IPS DF 6.9 (cell line): ENCODE measurements around the gene ZSCAN10.

ENCODE experiments used
- DNase-seq: peaks from one replicate; pipeline ENCODE4 v3.0.0-alpha.2; 2013; ENCODE audit warnings: low read depth, low spot score
- H3K27ac ChIP-seq: one replicate; pipeline ENCODE4 v1.5.1; 2013; ENCODE audit warnings: low read length, control low read depth
- H3K27me3 ChIP-seq: 2 replicates; pipeline ENCODE4 v1.6.1; 2013; ENCODE audit warnings: mild to moderate bottlenecking, low read length; ENCODE audit not compliant: control insufficient read depth, insufficient read depth
- H3K36me3 ChIP-seq: 2 replicates; pipeline ENCODE4 v1.6.1; 2013; ENCODE audit warnings: low read length; ENCODE audit not compliant: control insufficient read depth, insufficient read depth
- H3K4me1 ChIP-seq: 2 replicates; pipeline ENCODE4 v1.6.1; 2013; ENCODE audit warnings: low read length; ENCODE audit not compliant: control insufficient read depth, insufficient read depth
- H3K4me3 ChIP-seq: 2 replicates; pipeline ENCODE4 v1.5.1; 2013; ENCODE audit warnings: mild to moderate bottlenecking, low read length
- H3K9me3 ChIP-seq: 2 replicates; pipeline ENCODE4 v1.6.1; 2013; ENCODE audit warnings: low read length, inconsistent platforms; ENCODE audit not compliant: control insufficient read depth, insufficient read depth
- WGBS: extraction: QIAGEN DNeasy Blood & Tissue Kit; methylation state at CpG from one replicate; pipeline ENCODE4 v1.1.7; 2013; ENCODE audit warnings: mixed read lengths, missing lambda C conversion rate; ENCODE audit not compliant: insufficient read length, insufficient coverage; 5-methylcytosine and 5-hydroxymethylcytosine counted together

Gene ZSCAN10

DNA sequence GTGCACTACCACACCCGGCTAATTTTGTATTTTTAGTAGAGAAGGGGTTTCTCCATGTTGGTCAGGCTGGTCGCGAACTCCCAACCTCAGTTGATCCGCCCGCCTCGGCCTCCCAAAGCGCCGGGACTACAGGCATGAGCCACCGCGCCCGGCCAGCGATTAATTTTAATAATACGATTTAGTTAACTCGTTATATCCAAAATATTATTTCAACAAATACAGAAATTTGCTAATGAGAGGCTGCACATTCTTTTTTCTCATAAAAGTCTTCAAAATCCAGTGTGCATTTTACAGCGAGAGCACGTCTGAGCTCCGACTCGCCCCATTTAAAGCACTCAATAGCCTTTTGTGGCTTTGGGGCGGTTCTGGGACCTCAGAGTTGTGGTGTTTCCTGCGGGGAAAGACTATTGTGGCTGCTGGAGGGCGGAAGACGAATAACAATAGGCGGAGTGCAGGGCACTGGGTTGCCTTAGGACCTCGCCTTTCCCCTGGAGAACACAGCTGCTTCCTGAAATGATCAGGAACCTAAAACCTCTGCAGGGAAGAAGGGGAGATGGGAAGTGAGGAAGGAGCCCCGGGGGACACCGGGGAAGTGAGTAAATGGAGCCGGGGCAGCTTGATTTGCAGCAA, 2.9 kb upstream of the ZSCAN10 start:
- no peaks in the 10 kb centered on the region for H3K27me3 ChIP-seq
- WGBS = no CpG with 5 or more reads among the region's 27 CpGs
- H3K36me3 ChIP-seq = no peaks in the 10 kb centered on the region
- H3K9me3 ChIP-seq = no peaks in the 10 kb centered on the region
- H3K27ac ChIP-seq = no peak overlapping the region
- no peak overlapping the region for H3K4me3 ChIP-seq
- peaks cover 8% of the 10 kb centered on the region for H3K4me1 ChIP-seq
- no peak for DNase-seq

DNA sequence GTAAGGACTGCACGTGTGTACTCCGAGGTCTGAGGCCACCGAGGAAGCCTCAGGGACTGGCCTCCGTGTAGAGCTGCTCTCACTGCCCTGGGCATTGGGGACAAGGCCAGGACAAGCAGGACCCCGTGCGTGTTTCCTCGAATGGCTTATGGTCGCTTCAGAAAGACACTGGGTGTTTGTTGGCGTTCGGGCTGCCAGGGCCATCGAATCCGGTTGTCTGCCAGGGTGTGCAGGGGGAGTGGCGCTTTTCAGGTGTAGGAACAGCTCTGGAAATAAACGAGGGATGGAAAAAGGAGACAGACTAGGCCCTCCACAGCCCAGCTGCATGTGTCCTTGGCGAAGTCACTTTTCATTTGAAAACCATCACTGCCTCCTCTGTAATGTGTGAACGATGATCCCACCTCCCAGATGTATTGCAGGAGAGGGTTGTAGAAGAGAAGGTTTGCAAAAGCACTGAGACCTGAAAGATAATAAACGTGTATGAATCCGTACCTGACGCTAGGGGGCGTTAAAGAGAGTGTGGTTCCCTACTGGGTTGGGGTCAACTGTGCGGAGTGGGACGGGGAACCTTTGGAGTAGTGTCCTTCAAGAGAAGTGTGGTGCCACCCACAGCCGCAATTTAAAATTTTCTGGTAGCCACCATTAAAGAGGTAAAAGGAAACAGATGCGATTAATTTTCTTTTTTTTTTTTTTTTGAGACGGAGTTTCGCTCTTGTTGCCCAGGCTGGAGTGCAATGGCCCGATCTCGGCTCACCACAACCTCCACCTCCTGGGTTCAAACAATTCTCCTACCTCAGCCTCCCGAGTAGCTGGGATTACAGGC, 2.1 kb upstream of the ZSCAN10 start:
- Histone ChIP-seq H3K4me1 (peaks cover 10% of the 10 kb centered on the region), H3K27ac (no peak overlapping the region), H3K4me3 (no peak overlapping the region), H3K9me3 (no peaks in the 10 kb centered on the region), H3K36me3 (0 out of 2 replicates have a peak, but pooled peaks cover 3% of the 10 kb centered on the region), H3K27me3 (no peaks in the 10 kb centered on the region)
- no CpG with 5 or more reads among the region's 29 CpGs for WGBS
- no peak for DNase-seq

DNA sequence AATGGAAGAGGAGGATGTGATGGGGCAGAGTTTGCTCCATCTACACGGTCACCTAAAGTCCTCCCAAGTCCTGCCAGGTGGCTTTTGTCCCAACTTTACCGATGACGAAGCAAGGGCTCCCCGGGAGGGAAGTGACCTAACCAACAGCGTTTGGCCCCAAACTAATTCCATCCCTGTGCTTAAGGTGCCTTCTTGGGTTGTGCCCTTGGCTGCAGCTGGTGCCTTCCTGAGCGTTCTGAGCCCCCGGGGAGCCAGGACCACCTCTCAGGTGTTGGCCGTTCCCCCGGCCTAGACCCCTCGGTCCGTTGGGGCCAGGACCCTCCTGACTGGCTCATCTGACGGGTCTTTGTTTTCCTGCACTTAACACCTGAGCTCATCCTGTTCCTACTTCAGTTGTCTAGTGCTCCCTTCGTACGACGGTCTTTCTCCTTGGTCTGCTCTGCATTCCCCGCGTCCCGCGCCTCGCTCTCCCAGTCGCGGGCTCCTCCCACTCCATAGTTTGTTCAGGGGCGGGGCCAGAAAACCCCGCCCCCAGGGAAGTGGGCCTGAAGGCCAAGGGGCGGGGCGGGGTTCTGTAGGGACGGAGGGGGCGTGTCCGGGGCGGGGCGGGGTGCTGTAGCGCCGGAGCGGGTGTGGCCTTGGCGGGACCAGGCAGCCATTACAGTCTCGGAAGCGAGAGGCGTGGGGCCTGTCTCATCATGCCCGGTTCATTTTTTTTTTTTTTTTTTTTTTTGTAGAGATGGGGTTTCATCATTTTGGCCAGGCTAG, 822 bp upstream of the ZSCAN10 start:
- Histone ChIP-seq H3K27me3 (no peaks in the 10 kb centered on the region), H3K27ac (peak overlapping the region; percentile 36), H3K4me1 (peaks cover 9% of the 10 kb centered on the region), H3K36me3 (0 out of 2 replicates have a peak, but pooled peaks cover 4% of the 10 kb centered on the region), H3K9me3 (no peaks in the 10 kb centered on the region), H3K4me3 (peak overlapping the region; percentile 73)
- no CpG with 5 or more reads among the region's 39 CpGs for WGBS
- no peak for DNase-seq

DNA sequence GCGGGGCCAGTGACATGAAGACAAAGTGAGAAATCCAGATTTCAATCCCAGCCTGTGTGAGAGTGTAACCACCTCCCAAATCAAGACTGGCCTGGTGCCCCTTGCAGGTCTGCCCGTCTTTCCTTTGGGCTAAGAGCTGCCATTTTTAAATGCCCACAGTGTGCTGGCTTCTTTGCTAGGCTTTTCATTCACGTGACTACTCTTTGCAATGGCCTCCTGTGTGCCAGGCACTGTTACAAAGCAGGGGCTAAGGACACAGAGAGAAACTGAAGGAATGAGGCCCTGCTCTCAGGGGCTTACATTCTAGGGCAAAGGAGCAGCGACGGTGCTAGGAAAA, 269 bp upstream of the ZSCAN10 start:
- peaks cover 9% of the 10 kb centered on the region for H3K4me1 ChIP-seq
- no CpG with 5 or more reads among the region's 5 CpGs for WGBS
- peak overlapping the region; percentile 36 for H3K27ac ChIP-seq
- no peak for DNase-seq
- H3K36me3 ChIP-seq = 0 out of 2 replicates have a peak, but pooled peaks cover 4% of the 10 kb centered on the region
- H3K9me3 ChIP-seq = no peaks in the 10 kb centered on the region
- H3K4me3 ChIP-seq = peak overlapping the region; percentile 73; the same call in 1 of the 2 replicates
- H3K27me3 ChIP-seq = no peaks in the 10 kb centered on the region

DNA sequence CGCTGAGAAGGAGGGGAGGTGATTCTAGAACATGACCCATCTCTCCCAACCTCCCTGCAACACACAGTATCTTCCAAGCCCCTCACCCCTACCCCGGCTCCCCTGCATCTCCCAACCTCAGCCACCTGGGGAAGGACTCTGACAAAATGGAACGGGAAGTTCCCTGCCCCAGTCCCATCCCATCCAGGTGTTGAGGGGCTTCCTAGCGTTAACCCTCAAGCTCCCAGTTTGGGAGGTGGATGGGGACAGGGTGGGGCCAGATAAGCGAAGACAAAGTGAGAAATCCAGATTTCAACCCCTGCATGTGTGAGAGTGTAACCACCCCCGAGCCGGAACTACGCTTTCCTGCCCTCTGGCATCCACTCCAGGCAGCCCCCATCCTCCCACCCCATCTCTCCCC, 1.8 kb downstream of the ZSCAN10 start:
- Histone ChIP-seq H3K4me3 (peak overlapping the region; percentile 15; the same call in 1 of the 2 replicates), H3K27me3 (no peaks in the 10 kb centered on the region), H3K9me3 (no peaks in the 10 kb centered on the region), H3K4me1 (peaks cover 9% of the 10 kb centered on the region), H3K27ac (peak overlapping the region; percentile 75), H3K36me3 (peaks cover 11% of the 10 kb centered on the region; the same call in 1 of the 2 replicates)
- no peak for DNase-seq
- WGBS = no CpG with 5 or more reads among the region's 8 CpGs

DNA sequence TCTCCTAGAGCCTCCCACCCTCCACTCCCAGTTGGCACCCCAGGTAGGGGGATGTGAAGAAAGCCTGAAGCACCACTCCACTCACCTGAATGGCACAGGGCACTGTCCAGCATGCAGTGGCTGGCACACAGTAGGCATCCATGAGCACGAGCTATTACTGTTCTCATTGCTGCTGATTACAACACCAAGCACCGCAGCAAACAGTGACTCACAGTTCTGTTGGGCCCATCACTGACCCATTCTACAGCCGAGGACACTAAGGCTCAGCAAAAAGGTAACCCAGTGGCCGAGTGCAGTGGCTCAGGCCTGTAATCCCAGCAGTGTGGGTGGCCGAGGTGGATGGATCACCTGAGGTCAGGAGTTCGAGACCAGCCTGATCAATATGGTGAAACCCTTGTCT, 2.7 kb downstream of the ZSCAN10 start:
- Histone ChIP-seq H3K4me3 (no peak overlapping the region), H3K9me3 (no peaks in the 10 kb centered on the region), H3K27ac (no peak overlapping the region), H3K27me3 (no peaks in the 10 kb centered on the region), H3K36me3 (peaks cover 20% of the 10 kb centered on the region), H3K4me1 (peaks cover 9% of the 10 kb centered on the region)
- DNase-seq = no peak
- WGBS = no CpG with 5 or more reads among the region's 6 CpGs

DNA sequence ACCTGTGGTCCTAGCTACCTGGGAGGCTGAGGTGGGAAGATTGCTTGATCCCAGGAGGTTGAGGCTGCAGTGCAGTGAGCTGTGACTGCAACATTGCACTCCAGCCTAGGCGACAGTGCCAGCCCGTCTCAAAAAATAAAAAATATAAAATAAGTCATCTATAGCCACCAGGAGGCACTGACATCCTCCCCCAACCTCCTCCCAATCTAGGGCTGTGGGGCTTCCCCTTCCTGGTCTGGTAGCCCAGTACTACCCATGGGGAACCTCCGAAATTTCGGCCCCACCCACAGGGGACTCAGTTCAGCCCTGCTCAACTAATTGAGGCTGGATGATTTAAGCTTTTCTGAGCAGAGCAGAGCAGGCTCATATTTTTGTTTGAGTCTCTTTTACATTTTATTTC, 3.2 kb downstream of the ZSCAN10 start:
- peaks cover 7% of the 10 kb centered on the region for H3K4me1 ChIP-seq
- H3K27me3 ChIP-seq = no peaks in the 10 kb centered on the region
- no peak for DNase-seq
- H3K36me3 ChIP-seq = peaks cover 24% of the 10 kb centered on the region
- no peaks in the 10 kb centered on the region for H3K9me3 ChIP-seq
- no CpG with 5 or more reads among the region's 4 CpGs for WGBS
- H3K27ac ChIP-seq = no peak overlapping the region
- no peak overlapping the region for H3K4me3 ChIP-seq

DNA sequence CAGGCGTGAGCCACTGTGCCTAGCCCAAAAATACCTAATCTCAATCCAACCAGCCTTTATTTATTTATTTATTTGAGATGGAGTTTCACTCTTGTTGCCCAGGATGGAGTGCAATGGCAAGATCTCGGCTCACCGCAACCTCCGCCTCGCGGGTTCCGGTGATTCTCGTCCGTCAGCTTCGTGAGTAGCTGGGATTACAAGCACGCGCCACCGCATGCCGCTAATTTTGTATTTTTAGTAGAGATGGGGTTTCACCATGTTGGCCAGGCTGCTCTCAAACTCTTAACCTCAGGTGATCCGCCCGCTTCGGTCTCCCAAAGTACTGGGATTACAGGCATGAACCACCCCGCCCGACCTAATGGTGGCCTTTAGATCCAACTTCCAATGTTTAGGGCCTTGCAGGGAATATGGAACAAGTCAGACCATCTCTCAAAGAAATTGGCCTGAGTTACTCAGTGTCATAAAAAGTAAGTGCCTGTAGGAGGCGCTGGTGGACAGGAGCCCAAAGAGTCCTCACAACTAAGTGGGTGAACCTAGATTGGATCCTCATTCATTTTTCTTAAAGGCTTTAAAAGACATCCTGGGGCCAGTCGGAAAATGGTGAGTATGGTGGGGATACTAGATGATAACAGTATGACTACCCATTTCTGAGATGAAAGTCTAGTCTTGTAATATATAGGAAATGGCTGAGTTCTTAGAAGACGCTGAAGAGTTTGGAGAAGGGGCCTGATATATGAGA, 4.6 kb downstream of the ZSCAN10 start:
- DNase-seq = no peak
- H3K9me3 ChIP-seq = no peaks in the 10 kb centered on the region
- H3K4me1 ChIP-seq = peaks cover 4% of the 10 kb centered on the region; the same call in 1 of the 2 replicates
- H3K27me3 ChIP-seq = no peaks in the 10 kb centered on the region
- H3K27ac ChIP-seq = no peak overlapping the region
- H3K36me3 ChIP-seq = peaks cover 35% of the 10 kb centered on the region
- WGBS = no CpG with 5 or more reads among the region's 22 CpGs
- no peak overlapping the region for H3K4me3 ChIP-seq

DNA sequence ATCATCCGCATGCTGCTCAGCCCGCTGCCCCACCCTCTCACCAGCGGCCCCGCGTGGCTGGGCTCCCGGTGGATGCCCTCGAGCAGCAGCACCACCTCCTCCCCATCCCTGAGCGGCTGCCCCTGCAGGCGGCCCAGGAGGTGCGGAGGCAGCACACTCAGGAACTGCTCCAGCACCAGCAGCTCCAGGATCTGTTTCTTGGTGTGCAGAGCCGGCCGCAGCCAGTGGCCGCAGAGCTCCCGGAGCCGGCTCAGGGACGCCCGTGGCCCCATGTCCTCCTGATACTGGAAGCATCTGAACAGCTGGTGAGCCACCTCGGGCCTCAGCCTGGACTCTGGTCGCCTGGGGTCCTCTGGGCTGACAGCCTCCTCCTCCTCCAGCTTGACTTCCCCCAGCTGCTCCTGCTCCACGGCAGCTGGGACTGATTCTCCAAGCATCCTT, 6.6 kb downstream of the ZSCAN10 start:
- WGBS = no CpG with 5 or more reads among the region's 20 CpGs
- Histone ChIP-seq H3K4me1 (peaks cover 4% of the 10 kb centered on the region), H3K27ac (no peak overlapping the region), H3K9me3 (no peaks in the 10 kb centered on the region), H3K4me3 (no peak overlapping the region), H3K36me3 (peaks cover 49% of the 10 kb centered on the region), H3K27me3 (no peaks in the 10 kb centered on the region)
- no peak for DNase-seq

DNA sequence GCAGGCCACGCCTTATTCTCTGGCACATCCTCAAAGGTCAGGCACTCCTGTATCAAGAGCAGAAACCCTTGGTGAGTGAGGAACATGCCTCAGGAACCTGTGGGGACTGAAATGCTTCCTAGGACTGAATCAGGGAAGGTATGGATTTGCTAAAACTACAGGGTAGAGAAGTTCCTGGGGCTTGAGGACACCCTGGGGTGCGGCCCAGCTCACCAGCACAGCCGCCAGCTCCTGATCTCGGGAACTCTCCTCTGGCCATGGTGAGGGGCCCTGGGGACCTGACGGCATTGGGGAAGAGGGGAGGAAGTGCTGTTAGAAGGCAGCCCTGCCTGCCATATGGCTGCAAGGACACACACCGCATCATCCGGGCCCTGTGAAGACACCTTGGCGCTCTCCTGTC, 7.5 kb downstream of the ZSCAN10 start:
- Histone ChIP-seq H3K9me3 (no peaks in the 10 kb centered on the region), H3K27me3 (no peaks in the 10 kb centered on the region), H3K36me3 (peaks cover 49% of the 10 kb centered on the region), H3K4me3 (no peak overlapping the region), H3K27ac (no peak overlapping the region), H3K4me1 (peaks cover 6% of the 10 kb centered on the region)
- no peak for DNase-seq
- WGBS = no CpG with 5 or more reads among the region's 8 CpGs
